Activated naive CD8-positive, alpha-beta T cell treated with anti-CD3 and anti-CD28 coated beads, Interleukin-2, amount 50 U/mL, for 24 hours (primary cell): ENCODE measurements around the gene HYDIN.

Experiments used
- ATAC-seq: fragments of 150-1000 bp; cut with Tn5 transposase; one replicate; pipeline ENCODE4 v1.10.0; 2021
- DNase-seq: peaks from one replicate; pipeline ENCODE4 v3.0.0; 2021
- H3K27ac Mint-ChIP-seq: one replicate; pipeline ENCODE4 v1.8.0; 2021; ENCODE audit warnings: mild to moderate bottlenecking, mixed read lengths
- H3K27me3 Mint-ChIP-seq: one replicate; pipeline ENCODE4 v1.8.0; 2021; ENCODE audit warnings: mixed read lengths
- H3K36me3 Mint-ChIP-seq: one replicate; pipeline ENCODE4 v1.8.0; 2021; ENCODE audit warnings: low read depth, mixed read lengths
- H3K4me1 Mint-ChIP-seq: one replicate; pipeline ENCODE4 v1.8.0; 2021; ENCODE audit warnings: mixed read lengths
- H3K4me3 Mint-ChIP-seq: one replicate; pipeline ENCODE4 v1.8.0; 2021; ENCODE audit warnings: mild to moderate bottlenecking, moderate library complexity, mixed read lengths
- H3K9me3 Mint-ChIP-seq: one replicate; pipeline ENCODE4 v1.8.0; 2021; ENCODE audit warnings: mixed read lengths

The HYDIN gene

GRCh38 chr16:71230122-71230845 is at the start of gene HYDIN:
TSS of gene HYDIN (minus strand) at chr16:71230722. CDS start at chr16:71186895, 43,827 bp downstream.
- Mint-ChIP-seq H3K36me3 (peaks cover 8% of the 10 kb centered on the region), H3K4me1 (no peaks in the 10 kb centered on the region), H3K4me3 (no peak within 1 kb of the TSS), H3K27ac (no peak within 1 kb of the TSS), H3K27me3 (peaks cover 31% of the 10 kb centered on the region), H3K9me3 (peaks cover 39% of the 10 kb centered on the region)
- ATAC-seq = peak; percentile 33
- peak; percentile 17 for DNase-seq

- H3K4me3 Mint-ChIP-seq = no peak overlapping the region
- no peak for ATAC-seq
- H3K36me3 Mint-ChIP-seq = no peaks in the 10 kb centered on the region
- no peak overlapping the region for H3K27ac Mint-ChIP-seq
- H3K9me3 Mint-ChIP-seq = peaks cover 20% of the 10 kb centered on the region
- DNase-seq = no peak
- H3K4me1 Mint-ChIP-seq = no peaks in the 10 kb centered on the region
- no peaks in the 10 kb centered on the region for H3K27me3 Mint-ChIP-seq
Measured at GRCh38 chr16:71276589-71277334, 46.2 kb upstream of the HYDIN start.

- H3K36me3 Mint-ChIP-seq = no peaks in the 10 kb centered on the region
- ATAC-seq (no peak), DNase-seq (no peak)
- no peak overlapping the region for H3K27ac Mint-ChIP-seq
- no peaks in the 10 kb centered on the region for H3K4me1 Mint-ChIP-seq
- no peak overlapping the region for H3K4me3 Mint-ChIP-seq
- H3K9me3 Mint-ChIP-seq = peaks cover 20% of the 10 kb centered on the region
- peaks cover 6% of the 10 kb centered on the region for H3K27me3 Mint-ChIP-seq
Measured at GRCh38 chr16:71273384-71273783, 42.9 kb upstream of the HYDIN start.

- no peak for ATAC-seq
- Mint-ChIP-seq H3K36me3 (no peaks in the 10 kb centered on the region), H3K27me3 (peaks cover 31% of the 10 kb centered on the region), H3K4me3 (no peak overlapping the region), H3K27ac (no peak overlapping the region), H3K4me1 (no peaks in the 10 kb centered on the region), H3K9me3 (no peaks in the 10 kb centered on the region)
- DNase-seq = no peak
Measured at GRCh38 chr16:71264299-71264698, 33.8 kb upstream of the HYDIN start.

GRCh38 chr16:71263582-71263981 is 33.1 kb upstream of the HYDIN start:
- H3K27me3 Mint-ChIP-seq = peaks cover 36% of the 10 kb centered on the region
- no peaks in the 10 kb centered on the region for H3K36me3 Mint-ChIP-seq
- no peak overlapping the region for H3K4me3 Mint-ChIP-seq
- H3K4me1 Mint-ChIP-seq = no peaks in the 10 kb centered on the region
- ATAC-seq = no peak
- H3K9me3 Mint-ChIP-seq = no peaks in the 10 kb centered on the region
- no peak for DNase-seq
- no peak overlapping the region for H3K27ac Mint-ChIP-seq

DNA sequence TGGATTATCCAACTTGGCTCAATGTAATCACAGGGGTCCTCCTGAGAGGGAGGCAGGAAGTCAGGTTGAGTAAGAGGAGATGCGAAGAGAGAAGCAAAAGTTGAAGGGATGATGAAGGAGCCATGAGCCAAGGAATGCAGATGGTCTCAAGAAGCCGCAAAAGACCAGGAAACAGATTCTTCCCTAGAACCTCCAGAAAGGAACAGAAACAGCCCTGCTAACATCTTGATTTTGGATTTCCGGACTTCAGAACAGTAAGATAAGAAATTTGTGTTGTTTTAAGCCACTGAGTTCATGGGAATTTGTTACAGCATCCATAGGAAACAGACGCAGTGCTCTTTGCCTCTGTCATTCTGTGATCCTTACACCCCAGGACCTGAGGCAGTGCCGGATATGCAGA is 31.9 kb upstream of the HYDIN start:
- H3K9me3 Mint-ChIP-seq = no peaks in the 10 kb centered on the region
- no peak overlapping the region for H3K4me3 Mint-ChIP-seq
- no peaks in the 10 kb centered on the region for H3K36me3 Mint-ChIP-seq
- peaks cover 32% of the 10 kb centered on the region for H3K27me3 Mint-ChIP-seq
- no peak overlapping the region for H3K27ac Mint-ChIP-seq
- ATAC-seq (no peak), DNase-seq (no peak)
- no peaks in the 10 kb centered on the region for H3K4me1 Mint-ChIP-seq

GRCh38 chr16:71260995-71261394 is 30.5 kb upstream of the HYDIN start:
- no peaks in the 10 kb centered on the region for H3K36me3 Mint-ChIP-seq
- H3K4me1 Mint-ChIP-seq = no peaks in the 10 kb centered on the region
- peaks cover 31% of the 10 kb centered on the region for H3K27me3 Mint-ChIP-seq
- H3K4me3 Mint-ChIP-seq = no peak overlapping the region
- DNase-seq (no peak), ATAC-seq (no peak)
- H3K9me3 Mint-ChIP-seq = no peaks in the 10 kb centered on the region
- no peak overlapping the region for H3K27ac Mint-ChIP-seq

- DNase-seq (no peak), ATAC-seq (no peak)
- peaks cover 31% of the 10 kb centered on the region for H3K27me3 Mint-ChIP-seq
- H3K27ac Mint-ChIP-seq = no peak overlapping the region
- H3K36me3 Mint-ChIP-seq = no peaks in the 10 kb centered on the region
- H3K4me1 Mint-ChIP-seq = peaks cover 5% of the 10 kb centered on the region
- no peaks in the 10 kb centered on the region for H3K9me3 Mint-ChIP-seq
- H3K4me3 Mint-ChIP-seq = no peak overlapping the region
Measured at GRCh38 chr16:71259086-71259485, 28.6 kb upstream of the HYDIN start.

GRCh38 chr16:71258372-71258771 is 27.9 kb upstream of the HYDIN start:
- H3K27me3 Mint-ChIP-seq = peaks cover 27% of the 10 kb centered on the region
- H3K27ac Mint-ChIP-seq = no peak overlapping the region
- H3K9me3 Mint-ChIP-seq = no peaks in the 10 kb centered on the region
- ATAC-seq (no peak), DNase-seq (no peak)
- peaks cover 5% of the 10 kb centered on the region for H3K4me1 Mint-ChIP-seq
- H3K36me3 Mint-ChIP-seq = no peaks in the 10 kb centered on the region
- no peak overlapping the region for H3K4me3 Mint-ChIP-seq

DNA sequence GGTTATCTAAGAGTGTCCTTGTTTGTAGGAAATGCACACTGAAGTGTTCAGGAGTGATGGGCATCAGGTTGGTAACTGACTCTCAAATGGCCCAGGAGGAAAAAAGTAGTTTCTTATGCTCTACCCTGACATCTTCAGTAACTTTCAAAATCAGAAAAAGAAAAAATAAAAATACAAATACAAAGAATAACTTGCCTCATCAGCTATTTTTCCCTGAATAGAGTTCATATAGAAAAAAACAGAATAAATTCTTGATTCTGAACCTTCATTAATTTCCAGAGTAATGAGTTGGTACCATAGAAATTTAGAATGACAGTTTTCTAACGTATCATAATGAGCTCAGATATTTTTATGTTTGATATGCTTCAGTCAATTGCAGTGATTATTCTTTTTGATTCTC is 27.2 kb upstream of the HYDIN start:
- ATAC-seq (no peak), DNase-seq (no peak)
- Mint-ChIP-seq H3K36me3 (no peaks in the 10 kb centered on the region), H3K9me3 (no peaks in the 10 kb centered on the region), H3K4me1 (peaks cover 5% of the 10 kb centered on the region), H3K27me3 (peaks cover 23% of the 10 kb centered on the region), H3K4me3 (no peak overlapping the region), H3K27ac (no peak overlapping the region)

DNA sequence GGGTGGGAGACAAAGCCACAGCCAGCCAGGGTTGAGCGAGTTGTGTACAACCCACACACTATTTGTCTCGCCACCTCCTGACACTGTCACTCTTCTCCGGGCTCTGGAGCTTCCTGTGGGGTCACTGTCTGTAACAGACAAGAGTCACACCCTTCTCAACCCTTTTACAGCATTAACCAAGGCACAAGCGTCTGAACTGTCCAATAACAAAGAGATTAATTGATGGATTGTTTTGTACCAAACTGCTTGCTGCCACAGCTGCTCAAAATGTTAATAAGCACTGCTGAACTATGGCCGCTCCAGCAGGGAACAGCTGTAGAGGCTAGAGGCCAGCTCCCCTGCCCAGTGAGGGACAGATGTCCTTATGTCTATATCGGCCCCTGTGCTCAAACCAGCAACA is 25.2 kb upstream of the HYDIN start:
- H3K36me3 Mint-ChIP-seq = no peaks in the 10 kb centered on the region
- no peaks in the 10 kb centered on the region for H3K9me3 Mint-ChIP-seq
- no peak for DNase-seq
- H3K27ac Mint-ChIP-seq = no peak overlapping the region
- peaks cover 5% of the 10 kb centered on the region for H3K4me1 Mint-ChIP-seq
- H3K4me3 Mint-ChIP-seq = no peak overlapping the region
- peak; percentile 36 for ATAC-seq
- H3K27me3 Mint-ChIP-seq = peaks cover 8% of the 10 kb centered on the region

- H3K9me3 Mint-ChIP-seq = no peaks in the 10 kb centered on the region
- no peak for DNase-seq
- no peaks in the 10 kb centered on the region for H3K36me3 Mint-ChIP-seq
- ATAC-seq = no peak
- peaks cover 8% of the 10 kb centered on the region for H3K27me3 Mint-ChIP-seq
- H3K4me1 Mint-ChIP-seq = peaks cover 5% of the 10 kb centered on the region
- no peak overlapping the region for H3K27ac Mint-ChIP-seq
- H3K4me3 Mint-ChIP-seq = no peak overlapping the region
Measured at GRCh38 chr16:71254832-71255525, 24.5 kb upstream of the HYDIN start.

GRCh38 chr16:71250461-71251235 is 20.1 kb upstream of the HYDIN start:
- H3K4me1 Mint-ChIP-seq = peaks cover 5% of the 10 kb centered on the region
- H3K36me3 Mint-ChIP-seq = no peaks in the 10 kb centered on the region
- no peaks in the 10 kb centered on the region for H3K9me3 Mint-ChIP-seq

GRCh38 chr16:71249399-71249798 is 18.9 kb upstream of the HYDIN start:
- H3K36me3 Mint-ChIP-seq = no peaks in the 10 kb centered on the region
- no peak for DNase-seq
- H3K4me3 Mint-ChIP-seq = no peak overlapping the region
- ATAC-seq = no peak
- H3K27me3 Mint-ChIP-seq = peaks cover 7% of the 10 kb centered on the region
- H3K4me1 Mint-ChIP-seq = no peaks in the 10 kb centered on the region
- no peak overlapping the region for H3K27ac Mint-ChIP-seq
- no peaks in the 10 kb centered on the region for H3K9me3 Mint-ChIP-seq

More at GRCh38 chr16:71250461-71251235, 20.1 kb upstream of the HYDIN start:
- DNase-seq (no peak), ATAC-seq (no peak)
- Mint-ChIP-seq H3K27ac (no peak overlapping the region), H3K27me3 (peaks cover 6% of the 10 kb centered on the region), H3K4me3 (no peak overlapping the region)
